Subcutaneous adipose tissue (tissue), 4 donors: ENCODE measurements around the gene SLC17A3. TPM values are rescaled to one million over a fixed set of nuclear protein-coding genes. Genes with fewer than 3 reads are reported as not detected.

Experiments
- total RNA-seq, 4 donors: library from RNA; depleted of rRNA; stranded (reverse); fragments of >200 nt; gene quantifications; one replicate each; pipeline ENCODE4 v1.1.0, GENCODE V29; 2016
- TF ChIP-seq, protein P1 (sequence below): fragments of 450-650 bp; IDR thresholded peaks from one replicate; pipeline ENCODE4 v1.5.1; 2016; ENCODE audit warnings: low read depth, mild to moderate bottlenecking, control low read depth, antibody characterized with exemption, moderate library complexity

SLC17A3 gene
- total RNA-seq, 4 donors from 2014 or later, result not detected

DNA sequence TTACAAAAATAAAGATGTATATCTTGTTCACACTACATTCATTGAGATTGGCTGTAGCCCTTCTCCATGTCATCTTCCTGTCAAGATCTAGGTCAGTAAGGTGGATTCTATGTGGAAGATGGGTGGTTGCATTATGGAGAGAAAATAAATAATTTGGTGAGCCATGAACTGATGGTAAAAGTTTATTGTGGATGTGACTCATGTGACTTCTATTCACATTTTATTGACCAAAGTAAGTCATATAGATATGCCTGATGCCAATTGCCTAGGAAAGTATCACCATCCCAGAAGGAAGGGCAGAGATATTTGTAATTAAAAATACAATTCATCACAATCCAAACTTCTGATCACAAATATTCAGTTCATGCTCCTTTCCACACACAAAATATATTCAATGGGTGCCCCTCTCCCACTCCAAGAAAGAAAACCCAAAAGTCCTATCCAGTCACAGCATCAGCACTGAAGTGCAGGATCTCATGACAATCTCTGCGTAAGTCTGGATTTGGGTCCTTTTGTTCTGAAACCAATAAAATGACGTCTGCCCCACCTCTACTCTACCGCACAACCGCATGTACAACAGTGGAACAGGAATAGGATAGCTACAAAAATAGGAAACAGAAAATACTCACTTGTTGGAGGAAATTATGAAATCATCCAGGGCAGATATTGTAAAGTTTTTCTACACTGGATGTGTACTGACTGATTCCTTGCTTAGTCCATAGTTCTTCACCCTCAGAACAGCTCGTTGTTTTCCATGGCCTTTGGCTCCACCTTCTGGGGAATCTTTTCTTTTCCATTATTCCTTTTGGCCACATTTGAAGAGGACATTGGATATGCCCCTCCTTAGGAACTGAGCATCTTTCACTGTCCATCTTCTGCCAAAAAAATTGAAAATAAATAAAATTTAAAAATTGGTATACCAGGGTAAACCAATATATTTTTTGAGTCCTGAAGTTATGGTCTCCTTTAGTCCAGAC is 16.1 kb upstream of the SLC17A3 start:
- TF ChIP-seq, protein P1, sequence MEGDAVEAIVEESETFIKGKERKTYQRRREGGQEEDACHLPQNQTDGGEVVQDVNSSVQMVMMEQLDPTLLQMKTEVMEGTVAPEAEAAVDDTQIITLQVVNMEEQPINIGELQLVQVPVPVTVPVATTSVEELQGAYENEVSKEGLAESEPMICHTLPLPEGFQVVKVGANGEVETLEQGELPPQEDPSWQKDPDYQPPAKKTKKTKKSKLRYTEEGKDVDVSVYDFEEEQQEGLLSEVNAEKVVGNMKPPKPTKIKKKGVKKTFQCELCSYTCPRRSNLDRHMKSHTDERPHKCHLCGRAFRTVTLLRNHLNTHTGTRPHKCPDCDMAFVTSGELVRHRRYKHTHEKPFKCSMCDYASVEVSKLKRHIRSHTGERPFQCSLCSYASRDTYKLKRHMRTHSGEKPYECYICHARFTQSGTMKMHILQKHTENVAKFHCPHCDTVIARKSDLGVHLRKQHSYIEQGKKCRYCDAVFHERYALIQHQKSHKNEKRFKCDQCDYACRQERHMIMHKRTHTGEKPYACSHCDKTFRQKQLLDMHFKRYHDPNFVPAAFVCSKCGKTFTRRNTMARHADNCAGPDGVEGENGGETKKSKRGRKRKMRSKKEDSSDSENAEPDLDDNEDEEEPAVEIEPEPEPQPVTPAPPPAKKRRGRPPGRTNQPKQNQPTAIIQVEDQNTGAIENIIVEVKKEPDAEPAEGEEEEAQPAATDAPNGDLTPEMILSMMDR, result no peak

DNA sequence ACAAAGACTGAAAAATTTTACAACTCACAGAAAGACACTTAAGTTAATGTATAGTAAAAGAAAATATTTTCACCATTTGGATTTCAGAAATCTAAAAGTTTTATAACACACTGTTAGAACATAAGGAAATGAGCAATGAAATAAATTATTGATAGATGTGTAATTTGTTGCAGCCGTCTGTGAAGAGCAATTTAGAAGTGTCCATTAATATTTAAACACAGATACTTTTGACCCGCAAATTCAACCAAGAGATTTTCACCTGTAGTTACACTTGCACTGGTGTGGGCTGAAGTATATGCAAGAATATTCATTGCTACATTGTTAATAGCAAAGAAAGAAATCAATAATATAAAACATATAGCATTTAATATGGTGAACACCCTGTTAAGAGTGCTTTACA is 14.6 kb upstream of the SLC17A3 start:
- TF ChIP-seq, protein P1, result no peak

- TF ChIP-seq, protein P1, result no peak
These were observed 12.0 kb upstream of the SLC17A3 start for GRCh38 chr6:25886066-25886465.

GRCh38 chr6:25883991-25884390 is 9.9 kb upstream of the SLC17A3 start:
- TF ChIP-seq, protein P1, result no peak

DNA sequence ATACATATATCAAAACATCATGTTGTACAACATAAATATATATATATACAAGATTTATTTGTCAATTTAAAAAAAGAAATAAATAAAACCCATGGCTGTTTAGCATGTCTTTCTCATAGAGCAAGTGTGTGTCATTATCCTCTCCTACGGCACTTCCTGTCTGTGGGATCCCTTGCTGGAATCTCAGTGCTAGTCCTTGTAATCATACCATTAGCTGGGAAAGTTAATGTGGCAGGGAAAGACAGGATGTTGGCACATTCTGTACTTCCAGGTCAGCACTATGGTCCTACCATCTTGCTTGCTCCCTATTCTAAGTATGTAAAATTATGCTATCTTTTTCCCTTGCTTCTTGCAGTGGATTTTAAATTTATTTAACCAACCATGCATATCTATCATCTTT is 9.5 kb upstream of the SLC17A3 start:
- TF ChIP-seq, protein P1, result no peak

- TF ChIP-seq, protein P1, result no peak
These were observed 8.0 kb upstream of the SLC17A3 start for GRCh38 chr6:25882051-25882496.

GRCh38 chr6:25880601-25881000 is 6.6 kb upstream of the SLC17A3 start:
- TF ChIP-seq, protein P1, result no peak
